ENCODE measurements around the gene UVRAG. TPM values are rescaled to one million over a fixed set of nuclear protein-coding genes. Genes with fewer than 3 reads are reported as not detected.

Gene UVRAG
- polyA plus RNA-seq, 2 donors, result 3.1 to 3.8 TPM

DNA sequence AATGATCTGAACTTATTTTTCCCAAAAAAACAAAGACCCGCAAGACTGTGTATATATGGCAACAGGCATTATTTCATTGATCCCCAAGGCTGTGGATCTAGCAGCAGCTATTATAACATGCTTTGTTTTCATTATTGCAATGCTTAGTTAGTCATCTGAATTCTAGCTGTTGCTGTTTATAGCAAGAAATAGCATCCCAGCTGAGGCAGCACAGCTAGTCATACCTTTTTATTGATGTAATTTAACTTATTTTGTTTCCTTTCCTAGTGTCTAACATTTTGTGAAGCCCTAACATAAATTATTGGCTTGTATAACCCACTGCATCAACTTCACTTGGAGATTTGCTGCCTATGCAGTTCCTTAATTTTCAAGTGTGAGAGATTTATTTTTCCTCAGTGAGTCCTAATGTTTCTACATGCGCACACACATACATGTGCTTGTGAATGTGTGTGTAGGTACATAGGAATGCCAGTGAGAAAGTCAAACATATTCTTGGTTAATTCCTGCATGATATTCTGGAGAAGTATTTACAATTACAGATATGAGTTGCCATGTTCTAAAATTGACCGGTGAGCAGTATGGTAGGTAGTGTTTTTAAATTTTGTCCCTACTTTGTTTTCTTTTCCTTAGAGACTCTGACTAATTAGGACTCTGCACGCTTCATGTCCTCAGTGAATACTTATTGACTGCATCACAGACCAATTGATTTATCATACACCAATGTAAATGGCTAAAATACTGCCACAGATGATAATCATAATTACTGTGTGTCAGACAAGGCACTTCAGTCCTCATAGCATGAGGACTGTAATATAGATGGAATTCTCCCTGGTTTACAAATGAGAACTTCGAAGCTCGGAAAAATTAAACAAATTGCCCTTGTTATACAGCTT is 272.0 kb downstream of the UVRAG start:
- no peak overlapping the region for H3K27ac ChIP-seq (ENCODE audit: low read depth in 2 of 2, low read length in 1 of 2)
- H3K36me3 ChIP-seq (ENCODE audit: control insufficient read depth in 2 of 2, insufficient read depth in 2 of 2, low read length in 1 of 2), result no peaks in the 10 kb centered on the region
- H3K9me3 ChIP-seq (ENCODE audit: control insufficient read depth in 2 of 2, insufficient read depth in 1 of 2, low read depth in 1 of 2, low read length in 1 of 2), result no peaks in the 10 kb centered on the region
- H3K4me1 ChIP-seq (ENCODE audit: control insufficient read depth in 2 of 2, insufficient read depth in 2 of 2, low read length in 1 of 2), result no peaks in the 10 kb centered on the region
- no peaks in the 10 kb centered on the region for H3K27me3 ChIP-seq (ENCODE audit: control insufficient read depth in 1 of 2, insufficient read depth in 2 of 2, low read length in 2 of 2)
- no peak overlapping the region for H3K4me3 ChIP-seq (ENCODE audit: low read depth in 1 of 2, low read length in 2 of 2)
- 93 to 95% methylated on average over 6 of the region's 6 CpGs for WGBS, 2 donors

DNA sequence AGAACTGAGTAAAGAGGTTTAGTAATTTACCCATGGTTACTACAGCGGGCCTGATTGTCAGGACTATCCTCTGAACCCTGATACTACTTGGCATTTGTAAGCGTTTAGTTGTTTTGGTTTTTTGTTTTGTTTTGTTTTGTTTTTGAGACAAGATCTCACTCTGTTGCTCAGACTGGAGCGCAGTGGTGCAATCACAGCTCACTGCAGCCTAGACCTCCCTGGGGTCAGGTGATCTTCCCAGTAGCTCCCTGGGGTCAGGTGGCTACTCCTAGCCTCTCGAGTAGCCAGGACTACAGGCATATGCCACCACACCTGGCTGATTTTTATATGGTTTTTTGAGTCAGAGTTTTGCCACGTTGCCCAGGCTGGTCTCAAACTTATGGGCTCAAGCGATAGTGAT is 272.7 kb downstream of the UVRAG start:
- Histone ChIP-seq H3K27ac (ENCODE audit: low read depth in 2 of 2, low read length in 1 of 2) (no peak overlapping the region), H3K9me3 (ENCODE audit: control insufficient read depth in 2 of 2, insufficient read depth in 1 of 2, low read depth in 1 of 2, low read length in 1 of 2) (no peaks in the 10 kb centered on the region), H3K4me1 (ENCODE audit: control insufficient read depth in 2 of 2, insufficient read depth in 2 of 2, low read length in 1 of 2) (no peaks in the 10 kb centered on the region), H3K4me3 (ENCODE audit: low read depth in 1 of 2, low read length in 2 of 2) (no peak overlapping the region), H3K27me3 (ENCODE audit: control insufficient read depth in 1 of 2, insufficient read depth in 2 of 2, low read length in 2 of 2) (no peaks in the 10 kb centered on the region), H3K36me3 (ENCODE audit: control insufficient read depth in 2 of 2, insufficient read depth in 2 of 2, low read length in 1 of 2) (no peaks in the 10 kb centered on the region)
- WGBS, 2 donors, result 96 to 97% methylated on average over 6 of the region's 6 CpGs

DNA sequence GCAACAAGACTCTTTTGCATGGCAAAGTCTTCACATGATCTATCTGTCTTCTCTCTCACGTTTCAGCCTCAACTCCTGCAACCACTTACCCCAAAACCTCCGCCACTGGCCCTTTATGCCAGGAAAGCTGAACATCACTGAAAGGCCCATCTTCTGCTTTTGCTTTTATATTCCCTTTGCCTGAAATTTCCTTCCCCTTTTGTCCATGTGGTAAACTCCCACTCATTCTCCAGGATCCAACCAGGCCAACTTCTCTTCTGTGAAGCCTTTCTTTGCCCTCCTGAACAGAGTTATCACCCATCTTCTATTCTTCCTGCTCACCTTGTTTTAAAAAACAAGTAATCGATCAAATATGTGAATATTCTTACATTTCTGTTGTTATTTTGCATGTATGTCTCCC is 273.5 kb downstream of the UVRAG start:
- H3K4me3 ChIP-seq (ENCODE audit: low read depth in 1 of 2, low read length in 2 of 2), result no peak overlapping the region
- H3K9me3 ChIP-seq (ENCODE audit: control insufficient read depth in 2 of 2, insufficient read depth in 1 of 2, low read depth in 1 of 2, low read length in 1 of 2), result no peaks in the 10 kb centered on the region
- H3K27me3 ChIP-seq (ENCODE audit: control insufficient read depth in 1 of 2, insufficient read depth in 2 of 2, low read length in 2 of 2), result no peaks in the 10 kb centered on the region
- H3K4me1 ChIP-seq (ENCODE audit: control insufficient read depth in 2 of 2, insufficient read depth in 2 of 2, low read length in 1 of 2), result no peaks in the 10 kb centered on the region
- no peaks in the 10 kb centered on the region for H3K36me3 ChIP-seq (ENCODE audit: control insufficient read depth in 2 of 2, insufficient read depth in 2 of 2, low read length in 1 of 2)
- WGBS, 2 donors, result 86 to 87% methylated on average over 3 of the region's 3 CpGs
- no peak overlapping the region for H3K27ac ChIP-seq (ENCODE audit: low read depth in 2 of 2, low read length in 1 of 2)

DNA sequence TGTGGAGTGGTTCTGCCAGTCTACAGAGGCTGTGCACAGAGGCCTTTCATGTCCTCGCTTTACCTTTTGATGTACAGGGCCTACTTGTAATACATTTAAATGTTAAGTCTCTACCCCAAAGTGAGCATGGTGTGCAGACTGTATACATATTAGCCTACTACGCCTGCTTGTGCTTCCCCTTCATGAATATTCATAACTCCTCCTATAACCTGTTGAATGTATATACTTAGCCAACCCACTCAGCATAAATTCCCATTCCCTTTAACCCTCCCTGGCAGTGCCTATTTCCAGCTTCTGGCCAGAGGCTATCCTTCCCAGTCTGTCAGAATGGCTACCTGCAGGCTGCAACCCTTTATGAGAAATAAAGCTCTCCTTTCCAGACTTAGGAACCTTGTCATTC is 275.2 kb downstream of the UVRAG start:
- H3K4me3 ChIP-seq (ENCODE audit: low read depth in 1 of 2, low read length in 2 of 2), result no peak overlapping the region
- H3K36me3 ChIP-seq (ENCODE audit: control insufficient read depth in 2 of 2, insufficient read depth in 2 of 2, low read length in 1 of 2), result no peaks in the 10 kb centered on the region
- no peak overlapping the region for H3K27ac ChIP-seq (ENCODE audit: low read depth in 2 of 2, low read length in 1 of 2)
- H3K27me3 ChIP-seq (ENCODE audit: control insufficient read depth in 1 of 2, insufficient read depth in 2 of 2, low read length in 2 of 2), result no peaks in the 10 kb centered on the region
- WGBS, 2 donors, result 96 to 97% methylated on average over 2 of the region's 2 CpGs
- no peaks in the 10 kb centered on the region for H3K4me1 ChIP-seq (ENCODE audit: control insufficient read depth in 2 of 2, insufficient read depth in 2 of 2, low read length in 1 of 2)
- H3K9me3 ChIP-seq (ENCODE audit: control insufficient read depth in 2 of 2, insufficient read depth in 1 of 2, low read depth in 1 of 2, low read length in 1 of 2), result no peaks in the 10 kb centered on the region

DNA sequence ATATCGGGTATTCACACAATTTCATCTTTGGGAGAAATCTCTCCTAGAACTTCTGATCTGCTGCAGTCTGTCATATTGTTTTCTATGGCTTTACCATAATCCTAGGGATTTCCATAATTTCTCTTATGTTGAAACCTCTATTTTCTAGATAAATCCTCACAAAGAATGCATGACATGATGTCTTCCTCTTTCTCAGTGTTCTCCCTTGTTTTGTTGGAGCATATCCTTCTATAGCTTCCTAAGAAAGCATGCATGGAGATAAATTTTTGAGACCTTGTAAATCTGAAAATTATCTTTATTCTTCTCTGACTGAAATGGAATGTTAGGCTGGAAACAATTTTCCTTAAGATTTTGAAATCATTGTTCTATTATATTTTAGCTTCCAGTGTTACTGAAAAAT is 275.8 kb downstream of the UVRAG start:
- Histone ChIP-seq H3K9me3 (ENCODE audit: control insufficient read depth in 2 of 2, insufficient read depth in 1 of 2, low read depth in 1 of 2, low read length in 1 of 2) (no peaks in the 10 kb centered on the region), H3K4me3 (ENCODE audit: low read depth in 1 of 2, low read length in 2 of 2) (no peak overlapping the region), H3K4me1 (ENCODE audit: control insufficient read depth in 2 of 2, insufficient read depth in 2 of 2, low read length in 1 of 2) (no peaks in the 10 kb centered on the region), H3K27me3 (ENCODE audit: control insufficient read depth in 1 of 2, insufficient read depth in 2 of 2, low read length in 2 of 2) (no peaks in the 10 kb centered on the region), H3K27ac (ENCODE audit: low read depth in 2 of 2, low read length in 1 of 2) (no peak overlapping the region), H3K36me3 (ENCODE audit: control insufficient read depth in 2 of 2, insufficient read depth in 2 of 2, low read length in 1 of 2) (no peaks in the 10 kb centered on the region)
- 89 to 97% methylated on average over 1 of the region's 1 CpG for WGBS, 2 donors

DNA sequence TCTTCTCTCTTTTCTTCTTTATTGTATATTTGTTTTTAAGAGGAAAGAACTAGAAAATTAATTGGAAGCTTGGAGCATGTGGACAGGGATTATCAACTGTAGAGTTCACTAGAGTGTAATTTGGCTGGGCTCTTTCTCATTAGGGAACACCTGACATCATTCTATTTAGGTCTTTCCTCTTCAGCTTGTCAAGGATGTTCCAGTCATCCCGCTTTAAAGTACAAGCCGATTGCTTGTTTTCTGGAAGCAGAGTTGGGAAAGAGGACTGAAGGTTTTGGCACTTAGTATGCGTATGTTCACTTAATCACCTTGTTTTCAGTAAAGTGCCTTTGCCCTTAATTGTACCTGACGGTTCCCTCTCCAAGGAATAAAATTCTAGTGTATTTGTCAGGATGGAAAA is 279.7 kb downstream of the UVRAG start:
- H3K9me3 ChIP-seq (ENCODE audit: control insufficient read depth in 2 of 2, insufficient read depth in 1 of 2, low read depth in 1 of 2, low read length in 1 of 2), result no peaks in the 10 kb centered on the region
- no peaks in the 10 kb centered on the region for H3K27me3 ChIP-seq (ENCODE audit: control insufficient read depth in 1 of 2, insufficient read depth in 2 of 2, low read length in 2 of 2)
- WGBS, 2 donors, result 86 to 96% methylated on average over 4 of the region's 4 CpGs
- H3K36me3 ChIP-seq (ENCODE audit: control insufficient read depth in 2 of 2, insufficient read depth in 2 of 2, low read length in 1 of 2), result no peaks in the 10 kb centered on the region
- H3K27ac ChIP-seq (ENCODE audit: low read depth in 2 of 2, low read length in 1 of 2), result no peak overlapping the region
- no peaks in the 10 kb centered on the region for H3K4me1 ChIP-seq (ENCODE audit: control insufficient read depth in 2 of 2, insufficient read depth in 2 of 2, low read length in 1 of 2)
- no peak overlapping the region for H3K4me3 ChIP-seq (ENCODE audit: low read depth in 1 of 2, low read length in 2 of 2)

DNA sequence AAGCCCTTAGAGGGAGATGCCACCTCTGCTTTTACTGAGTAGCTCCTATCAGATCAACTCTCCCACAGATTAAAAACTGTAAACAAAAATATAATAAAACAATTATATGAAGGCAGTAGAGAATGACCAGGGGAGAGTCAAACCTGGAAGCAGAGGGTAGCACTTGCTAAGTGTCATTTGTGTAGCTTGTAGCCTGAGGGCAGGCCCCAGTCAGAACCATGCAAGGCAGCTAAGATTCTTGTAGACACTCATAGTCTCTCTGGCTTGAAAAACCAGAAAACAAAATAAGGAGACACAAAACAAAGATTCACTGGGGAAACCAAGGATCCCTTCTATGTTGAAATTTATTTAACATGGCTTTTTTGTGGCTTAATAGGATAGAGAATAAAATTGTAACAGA is 280.9 kb downstream of the UVRAG start:
- Histone ChIP-seq H3K4me1 (ENCODE audit: control insufficient read depth in 2 of 2, insufficient read depth in 2 of 2, low read length in 1 of 2) (no peaks in the 10 kb centered on the region), H3K4me3 (ENCODE audit: low read depth in 1 of 2, low read length in 2 of 2) (no peak overlapping the region), H3K27ac (ENCODE audit: low read depth in 2 of 2, low read length in 1 of 2) (no peak overlapping the region), H3K36me3 (ENCODE audit: control insufficient read depth in 2 of 2, insufficient read depth in 2 of 2, low read length in 1 of 2) (no peaks in the 10 kb centered on the region), H3K9me3 (ENCODE audit: control insufficient read depth in 2 of 2, insufficient read depth in 1 of 2, low read depth in 1 of 2, low read length in 1 of 2) (no peaks in the 10 kb centered on the region), H3K27me3 (ENCODE audit: control insufficient read depth in 1 of 2, insufficient read depth in 2 of 2, low read length in 2 of 2) (no peaks in the 10 kb centered on the region)

DNA sequence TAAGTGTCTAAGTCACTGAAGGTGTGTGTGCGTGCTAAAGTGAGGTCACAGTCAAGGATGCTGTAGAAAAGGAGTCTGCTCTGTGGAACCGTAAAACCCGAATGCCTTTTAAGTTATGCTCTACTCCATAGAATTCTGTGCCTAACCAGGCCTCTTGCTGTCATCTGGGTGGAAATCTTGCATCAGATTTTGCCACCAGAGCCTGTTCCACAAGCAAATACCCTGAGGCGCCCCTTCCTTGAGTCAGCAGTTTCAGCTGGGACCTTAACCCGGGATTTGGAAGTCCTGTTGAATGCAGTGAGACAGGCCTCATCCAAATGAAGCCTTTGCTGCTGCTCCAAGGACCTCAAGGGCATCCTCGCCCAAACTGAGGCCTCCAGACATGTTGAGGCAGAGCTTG is 281.5 kb downstream of the UVRAG start:
- Histone ChIP-seq H3K27me3 (ENCODE audit: control insufficient read depth in 1 of 2, insufficient read depth in 2 of 2, low read length in 2 of 2) (no peaks in the 10 kb centered on the region), H3K27ac (ENCODE audit: low read depth in 2 of 2, low read length in 1 of 2) (no peak overlapping the region), H3K4me1 (ENCODE audit: control insufficient read depth in 2 of 2, insufficient read depth in 2 of 2, low read length in 1 of 2) (no peaks in the 10 kb centered on the region), H3K4me3 (ENCODE audit: low read depth in 1 of 2, low read length in 2 of 2) (no peak overlapping the region), H3K36me3 (ENCODE audit: control insufficient read depth in 2 of 2, insufficient read depth in 2 of 2, low read length in 1 of 2) (no peaks in the 10 kb centered on the region), H3K9me3 (ENCODE audit: control insufficient read depth in 2 of 2, insufficient read depth in 1 of 2, low read depth in 1 of 2, low read length in 1 of 2) (no peaks in the 10 kb centered on the region)
- WGBS, 2 donors, result 84 to 85% methylated on average over 6 of the region's 6 CpGs

DNA sequence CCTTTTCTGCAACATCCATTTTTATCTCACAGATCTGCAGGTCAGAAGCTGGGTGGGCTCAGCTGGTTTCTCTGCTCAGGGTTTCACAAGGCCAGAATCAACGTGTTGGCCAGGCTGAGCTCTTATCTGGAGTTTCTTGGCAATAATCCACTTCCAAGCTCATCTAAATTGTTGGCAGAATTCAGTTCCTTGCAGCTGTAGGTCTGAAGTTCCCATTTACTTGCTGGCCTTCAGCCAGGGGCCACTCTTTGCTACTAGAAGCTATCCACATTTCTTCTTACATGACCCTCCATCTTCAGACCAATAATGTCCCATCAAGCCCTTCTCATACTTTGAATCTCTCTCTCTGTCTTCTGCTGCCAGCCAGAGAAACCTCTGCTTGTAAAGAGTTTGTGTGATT is 287.8 kb downstream of the UVRAG start:
- Histone ChIP-seq H3K27ac (ENCODE audit: low read depth in 2 of 2, low read length in 1 of 2) (no peak overlapping the region), H3K36me3 (ENCODE audit: control insufficient read depth in 2 of 2, insufficient read depth in 2 of 2, low read length in 1 of 2) (no peaks in the 10 kb centered on the region), H3K4me1 (ENCODE audit: control insufficient read depth in 2 of 2, insufficient read depth in 2 of 2, low read length in 1 of 2) (no peaks in the 10 kb centered on the region), H3K27me3 (ENCODE audit: control insufficient read depth in 1 of 2, insufficient read depth in 2 of 2, low read length in 2 of 2) (no peaks in the 10 kb centered on the region), H3K4me3 (ENCODE audit: low read depth in 1 of 2, low read length in 2 of 2) (no peak overlapping the region), H3K9me3 (ENCODE audit: control insufficient read depth in 2 of 2, insufficient read depth in 1 of 2, low read depth in 1 of 2, low read length in 1 of 2) (no peaks in the 10 kb centered on the region)
- 35 to 40% methylated on average over 1 of the region's 1 CpG for WGBS, 2 donors

DNA sequence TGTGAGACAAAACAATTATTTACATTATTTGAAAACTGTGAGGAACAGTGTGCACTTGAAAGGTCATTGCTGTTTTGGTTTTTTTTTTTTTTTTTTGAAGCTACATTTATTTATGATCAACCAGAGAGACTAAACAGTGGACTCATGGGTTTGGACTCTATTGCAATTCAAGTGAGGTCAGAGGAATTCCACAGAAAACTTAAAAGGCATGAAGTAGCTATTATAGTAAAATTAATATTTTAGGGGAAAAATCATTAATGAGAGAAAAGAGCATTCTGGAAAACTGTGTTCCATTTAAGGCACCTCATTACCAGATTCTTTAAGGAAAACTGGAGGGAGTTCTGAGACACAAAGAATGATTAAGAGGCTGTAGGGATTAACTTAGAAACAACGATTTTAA is 288.4 kb downstream of the UVRAG start:
- Histone ChIP-seq H3K27ac (ENCODE audit: low read depth in 2 of 2, low read length in 1 of 2) (no peak overlapping the region), H3K27me3 (ENCODE audit: control insufficient read depth in 1 of 2, insufficient read depth in 2 of 2, low read length in 2 of 2) (no peaks in the 10 kb centered on the region), H3K9me3 (ENCODE audit: control insufficient read depth in 2 of 2, insufficient read depth in 1 of 2, low read depth in 1 of 2, low read length in 1 of 2) (no peaks in the 10 kb centered on the region), H3K4me1 (ENCODE audit: control insufficient read depth in 2 of 2, insufficient read depth in 2 of 2, low read length in 1 of 2) (no peaks in the 10 kb centered on the region), H3K4me3 (ENCODE audit: low read depth in 1 of 2, low read length in 2 of 2) (no peak overlapping the region), H3K36me3 (ENCODE audit: control insufficient read depth in 2 of 2, insufficient read depth in 2 of 2, low read length in 1 of 2) (no peaks in the 10 kb centered on the region)
- WGBS, 2 donors, result 37 to 47% methylated on average over 1 of the region's 1 CpG
